Motor neuron (in vitro differentiated cells): Measurements from ENCODE around the gene MORC1. TPM values are rescaled to one million over a fixed set of nuclear protein-coding genes. Genes with fewer than 3 reads are reported as not detected.
A peak's percentile ranks its signal among the peaks of the same experiment; 100 is the strongest.
"Not testable (repeated sequence)": the region's sequence is repeated elsewhere in the genome, so short reads cannot be mapped to it uniquely, and the experiment has no call there.

Experiments
- ATAC-seq, 8 experiments: fragments of 200-7000 bp; cut with Tn5 transposase; replicated peaks in 6 of 8; 2 replicates each; pipeline ENCODE4 v1.8.0; 2021; ENCODE audit warnings: mild to moderate bottlenecking in 8 of 8, moderate library complexity in 8 of 8
- H3K27ac ChIP-seq, 2 donors: fragments of 250-450 bp; sonication (Bioruptor Pico); 2 replicates each; pipeline ENCODE4 v1.9.0; 2021; ENCODE audit warnings: antibody characterized with exemption in 2 of 2, mild to moderate bottlenecking in 2 of 2, moderate library complexity in 1 of 2
- H3K4me1 ChIP-seq, 2 donors: fragments of 250-450 bp; sonication (Bioruptor Pico); replicated peaks in 1 of 2; 2 replicates each; pipeline ENCODE4 v1.6.1; 2021; ENCODE audit warnings: antibody characterized with exemption in 2 of 2, mild to moderate bottlenecking in 2 of 2, moderate library complexity in 1 of 2
- H3K4me3 ChIP-seq, 5 donors: fragments of 250-450 bp; sonication (Bioruptor Pico); 2 replicates each; pipeline ENCODE4 v1.9.0; 2021; ENCODE audit warnings: antibody characterized with exemption in 5 of 5, mild to moderate bottlenecking in 5 of 5, moderate library complexity in 4 of 5
- WGBS, 10 experiments: fragments of 450-650 bp; shearing (Covaris generic); methylation state at CpG; one replicate each; pipeline ENCODE4 v1.0.0; 2022; 5-methylcytosine and 5-hydroxymethylcytosine counted together
- in situ Hi-C, 9 experiments: fragments of 400-800 bp; cut with MboI; loops; one replicate each; pipeline ENCODE4 v1.15.0; 2021; ENCODE audit warnings: low sequenced_read_pairs in 9 of 9, low pct_unique_long_range_greater_than_20kb in 2 of 9; ENCODE audit not compliant: unreplicated experiment in 9 of 9
- total RNA-seq, 8 experiments: library from RNA; unstranded; fragments of 300-600 nt; gene quantifications; 2 replicates each; pipeline versions ENCODE4 v1.2.3 to v1.2.4, GENCODE V29; 2022

MORC1 gene, protein sequence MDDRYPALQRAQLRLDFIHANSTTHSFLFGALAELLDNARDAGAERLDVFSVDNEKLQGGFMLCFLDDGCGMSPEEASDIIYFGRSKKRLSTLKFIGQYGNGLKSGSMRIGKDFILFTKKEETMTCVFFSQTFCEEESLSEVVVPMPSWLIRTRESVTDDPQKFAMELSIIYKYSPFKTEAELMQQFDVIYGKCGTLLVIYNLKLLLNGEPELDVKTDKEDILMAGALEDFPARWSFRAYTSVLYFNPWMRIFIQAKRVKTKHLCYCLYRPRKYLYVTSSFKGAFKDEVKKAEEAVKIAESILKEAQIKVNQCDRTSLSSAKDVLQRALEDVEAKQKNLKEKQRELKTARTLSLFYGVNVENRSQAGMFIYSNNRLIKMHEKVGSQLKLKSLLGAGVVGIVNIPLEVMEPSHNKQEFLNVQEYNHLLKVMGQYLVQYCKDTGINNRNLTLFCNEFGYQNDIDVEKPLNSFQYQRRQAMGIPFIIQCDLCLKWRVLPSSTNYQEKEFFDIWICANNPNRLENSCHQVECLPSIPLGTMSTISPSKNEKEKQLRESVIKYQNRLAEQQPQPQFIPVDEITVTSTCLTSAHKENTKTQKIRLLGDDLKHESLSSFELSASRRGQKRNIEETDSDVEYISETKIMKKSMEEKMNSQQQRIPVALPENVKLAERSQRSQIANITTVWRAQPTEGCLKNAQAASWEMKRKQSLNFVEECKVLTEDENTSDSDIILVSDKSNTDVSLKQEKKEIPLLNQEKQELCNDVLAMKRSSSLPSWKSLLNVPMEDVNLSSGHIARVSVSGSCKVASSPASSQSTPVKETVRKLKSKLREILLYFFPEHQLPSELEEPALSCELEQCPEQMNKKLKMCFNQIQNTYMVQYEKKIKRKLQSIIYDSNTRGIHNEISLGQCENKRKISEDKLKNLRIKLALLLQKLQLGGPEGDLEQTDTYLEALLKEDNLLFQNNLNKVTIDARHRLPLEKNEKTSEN
- under 1 TPM in 4 of 8 experiments, not detected in 4; 0.05 to 0.35 (median 0.14) TPM for total RNA-seq

DNA sequence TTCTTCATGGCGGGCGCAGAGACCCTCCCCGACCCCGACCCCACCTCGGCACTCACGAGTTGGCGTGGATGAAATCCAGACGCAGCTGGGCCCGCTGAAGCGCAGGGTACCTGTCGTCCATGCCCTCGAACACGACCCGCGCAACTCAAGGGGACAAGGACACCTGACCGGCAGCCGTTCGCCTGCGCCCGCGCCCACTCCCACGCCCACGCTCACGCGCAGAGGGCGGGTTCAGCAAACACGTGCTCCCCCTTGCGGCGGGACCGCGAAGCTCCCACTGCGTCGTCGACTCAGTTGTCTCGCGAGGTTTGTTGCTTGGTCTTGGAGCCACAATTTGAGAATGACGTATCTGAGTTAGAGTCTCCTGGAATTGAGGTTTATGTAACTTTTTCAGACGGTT is at the start of gene MORC1:
Gene MORC1, minus strand, starts transcription at position 196 of the 400 bp plus-strand sequence. Its CDS starts 75 bp downstream, at position 121.
- in situ Hi-C loops: no loop called here
- WGBS, 10 experiments: 74 to 97% (median 83%) methylated on average over 1 to 13 of the region's 38 CpGs; no CpG with 5 or more reads in 5 of the 10 experiments
- no peak within 1 kb of the TSS for H3K4me3 ChIP-seq
- H3K27ac ChIP-seq: no peak within 1 kb of the TSS
- no peak for ATAC-seq
- peaks cover 0 to 4% of the 10 kb centered on the region in 2 donors for H3K4me1 ChIP-seq

GRCh38 chr3:109165905-109166304 is 48.0 kb upstream of the MORC1 start:
- in situ Hi-C loops: no loop called here
- peaks cover 0 to 2% of the 10 kb centered on the region in 2 donors for H3K4me1 ChIP-seq
- no peak overlapping the region for H3K27ac ChIP-seq
- ATAC-seq: no peak
- H3K4me3 ChIP-seq: no peak overlapping the region
- 17 to 100% (median 84%) methylated on average over 1 to 4 of the region's 4 CpGs; no CpG with 5 or more reads in 1 of the 10 experiments for WGBS, 10 experiments

DNA sequence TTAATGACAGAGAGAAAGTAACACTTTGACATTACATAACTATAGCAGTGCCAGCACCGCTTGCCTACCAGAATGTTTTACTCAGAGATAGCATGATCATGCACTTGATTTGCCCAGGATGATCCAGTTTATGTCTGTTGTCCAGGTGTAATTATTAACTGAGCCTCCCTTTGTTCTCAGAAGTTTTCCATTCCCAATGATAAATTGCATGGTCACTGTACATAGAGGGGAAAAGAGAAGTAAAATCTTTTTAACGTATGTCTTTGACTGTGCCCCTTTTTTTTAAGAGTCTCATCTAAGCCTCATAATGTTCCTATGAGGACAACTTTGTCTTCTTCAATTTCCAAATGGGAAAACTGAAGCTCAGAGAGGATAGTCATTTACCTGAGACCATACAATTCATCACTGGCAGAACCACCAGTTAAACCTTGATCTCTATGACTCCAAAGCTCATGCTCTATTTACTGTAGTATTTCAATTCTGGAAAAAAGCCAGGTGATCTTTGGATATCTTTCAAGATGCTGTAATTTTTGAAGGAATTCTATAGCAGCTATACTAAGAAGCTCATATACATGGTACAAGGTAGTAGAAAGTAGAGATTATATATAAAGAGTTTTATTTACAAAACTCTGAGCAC is 43.7 kb upstream of the MORC1 start:
- Histone ChIP-seq H3K27ac (no peak overlapping the region), H3K4me1 (peaks cover 0 to 2% of the 10 kb centered on the region in 2 donors), H3K4me3 (no peak overlapping the region)
- no peak for ATAC-seq
- in situ Hi-C loops: no loop called here
- 0 to 95% (median 38%) methylated on average over 1 to 2 of the region's 2 CpGs; no CpG with 5 or more reads in 1 of the 10 experiments for WGBS, 10 experiments

- Histone ChIP-seq H3K4me1 (no peaks in the 10 kb centered on the region), H3K27ac (no peak overlapping the region), H3K4me3 (no peak overlapping the region)
- in situ Hi-C loops: no loop called here
- WGBS, 10 experiments: 0 to 100% (median 74%) methylated on average over 1 of the region's 1 CpG; no CpG with 5 or more reads in 2 of the 10 experiments
- no peak for ATAC-seq
These were observed 37.9 kb upstream of the MORC1 start for GRCh38 chr3:109155828-109156227.

- Histone ChIP-seq H3K4me3 (no peak overlapping the region), H3K4me1 (no peaks in the 10 kb centered on the region), H3K27ac (no peak overlapping the region)
- WGBS, 10 experiments: 0 to 83% (median 73%) methylated on average over 1 to 2 of the region's 2 CpGs; no CpG with 5 or more reads in 1 of the 10 experiments
- peak in 2 of 8 experiments; percentile 4 to 56 for ATAC-seq
- in situ Hi-C loops: no loop called here
These were observed 37.0 kb upstream of the MORC1 start for GRCh38 chr3:109154979-109155378.

GRCh38 chr3:109152320-109152719 is 34.4 kb upstream of the MORC1 start:
- Histone ChIP-seq H3K4me1 (no peaks in the 10 kb centered on the region), H3K27ac (no peak overlapping the region), H3K4me3 (no peak overlapping the region)
- no peak for ATAC-seq
- WGBS, 10 experiments: 15 to 89% (median 60%) methylated on average over 1 to 4 of the region's 4 CpGs; no CpG with 5 or more reads in 1 of the 10 experiments
- in situ Hi-C loops: no loop called here

- no peaks in the 10 kb centered on the region for H3K4me1 ChIP-seq
- in situ Hi-C loops: no loop called here
- H3K27ac ChIP-seq: no peak overlapping the region
- ATAC-seq: no peak
- no peak overlapping the region for H3K4me3 ChIP-seq
- WGBS, 10 experiments: 0 to 100% (median 90%) methylated on average over 1 to 2 of the region's 2 CpGs; no CpG with 5 or more reads in 1 of the 10 experiments
These were observed 31.1 kb upstream of the MORC1 start for GRCh38 chr3:109149078-109149477.

- WGBS, 10 experiments: 0 to 100% (median 67%) methylated on average over 1 of the region's 1 CpG; no CpG with 5 or more reads in 5 of the 10 experiments
- H3K27ac ChIP-seq: no peak overlapping the region
- no peaks in the 10 kb centered on the region for H3K4me1 ChIP-seq
- ATAC-seq: no peak
- in situ Hi-C loops: no loop called here
- H3K4me3 ChIP-seq: no peak overlapping the region
These were observed 25.7 kb upstream of the MORC1 start for GRCh38 chr3:109143646-109144045.

- H3K27ac ChIP-seq: no peak overlapping the region
- H3K4me1 ChIP-seq: peaks cover 0 to 4% of the 10 kb centered on the region in 2 donors
- in situ Hi-C loops: no loop called here
- 0 to 77% (median 41%) methylated on average over 1 to 4 of the region's 4 CpGs; no CpG with 5 or more reads in 3 of the 10 experiments for WGBS, 10 experiments
- H3K4me3 ChIP-seq: no peak overlapping the region
- ATAC-seq: peak in 3 of 8 experiments; percentile 41 to 61 (median 59)
These were observed 22.4 kb upstream of the MORC1 start for GRCh38 chr3:109140318-109140717.

GRCh38 chr3:109137761-109138160 is 19.8 kb upstream of the MORC1 start:
- Histone ChIP-seq H3K27ac (no peak overlapping the region), H3K4me1 (peaks cover 0 to 4% of the 10 kb centered on the region in 2 donors), H3K4me3 (no peak overlapping the region)
- peak in 1 of 8 experiments; percentile 34 for ATAC-seq
- WGBS, 10 experiments: 6 to 56% (median 25%) methylated on average over 1 to 2 of the region's 2 CpGs; no CpG with 5 or more reads in 3 of the 10 experiments
- in situ Hi-C loops: no loop called here

DNA sequence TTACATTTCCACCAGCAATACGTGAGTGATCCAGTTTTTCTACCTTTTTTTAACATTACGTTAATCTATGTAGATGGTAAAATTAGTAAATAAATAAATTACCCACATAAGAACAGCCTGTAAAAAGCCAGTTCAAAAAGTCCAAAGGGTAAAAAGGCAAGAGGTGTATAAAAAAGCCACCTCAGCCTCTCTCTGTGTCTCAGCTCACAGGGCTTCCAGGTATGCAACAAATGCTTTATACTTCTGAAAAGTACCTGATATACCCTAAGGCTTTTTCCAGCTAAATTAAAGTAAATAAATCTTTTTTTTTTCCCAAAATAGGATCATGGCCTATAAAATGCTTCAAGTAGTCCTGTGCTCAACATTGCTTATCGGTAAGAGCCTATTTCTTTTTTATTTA is 18.6 kb upstream of the MORC1 start, which contains the start of gene C3orf85:
Gene C3orf85, plus strand, starts transcription at position 197 of the 400 bp plus-strand sequence. Its CDS starts 129 bp downstream, at position 326.
- Histone ChIP-seq H3K27ac (no peak within 1 kb of the TSS), H3K4me1 (peaks cover 0 to 4% of the 10 kb centered on the region in 2 donors), H3K4me3 (no peak within 1 kb of the TSS)
- WGBS, 10 experiments: 11 to 100% (median 71%) methylated on average over 1 to 3 of the region's 3 CpGs
- in situ Hi-C loops: no loop called here
- ATAC-seq: no peak

DNA sequence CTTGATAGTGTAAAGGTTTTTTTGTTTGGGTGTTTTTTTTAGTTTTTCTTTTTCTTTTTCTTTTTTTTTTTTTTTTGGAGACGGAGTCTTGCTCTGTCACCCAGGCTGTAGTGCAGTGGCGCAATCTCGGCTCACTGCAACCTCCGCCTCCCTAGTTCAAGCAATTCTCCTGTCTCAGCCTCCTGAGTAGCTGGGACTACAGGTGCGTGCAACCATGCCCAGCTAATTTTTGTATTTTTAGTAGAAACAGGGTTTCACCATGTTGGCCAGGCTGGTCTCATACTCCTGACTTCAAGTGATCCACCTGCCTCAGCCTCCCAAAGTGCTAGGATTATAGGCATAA is 15.5 kb upstream of the MORC1 start:
- H3K4me3 ChIP-seq, H3K4me1 ChIP-seq, H3K27ac ChIP-seq, in situ Hi-C loops, ATAC-seq: not testable (repeated sequence)
- 32 to 96% (median 83%) methylated on average over 3 to 5 of the region's 5 CpGs; no CpG with 5 or more reads in 2 of the 10 experiments for WGBS, 10 experiments
